ENCODE data around the gene ENHO.

Gene ENHO

GRCh38 chr9:34501372-34501771 lies 21.4 kb downstream of the ENHO start:
- TF ChIP-seq CTCF (conservative IDR thresholded peaks at IDR 0.05; ENCODE audit: low read depth): no peak
- ChIA-PET POLR2A (ENCODE audit: low non-redundant PET) (no interaction called here), CTCF (interaction anchor here (0.5 to 1.7 kb wide), 8 partner anchors 9 to 343 kb away, joined by 3 to 11 read pairs (median 4); no protein-coding TSS in a partner anchor)
- no peak for DNase-seq (ENCODE audit: low spot score)
- H3K27ac ChIP-seq: peak overlapping the region; percentile 19

GRCh38 chr9:34500623-34501267 lies 22.0 kb downstream of the ENHO start:
- peak; percentile 100 for TF ChIP-seq CTCF (conservative IDR thresholded peaks at IDR 0.05; ENCODE audit: low read depth)
- H3K27ac ChIP-seq: no peak overlapping the region
- DNase-seq (ENCODE audit: low spot score): peak; percentile 78
- POLR2A ChIA-PET (ENCODE audit: low non-redundant PET): no interaction called here
- CTCF ChIA-PET: interaction anchor here (0.5 to 1.7 kb wide), 11 partner anchors 10 to 342 kb away, joined by 3 to 11 read pairs (median 4); no protein-coding TSS in a partner anchor

GRCh38 chr9:34499076-34499475 lies 23.7 kb downstream of the ENHO start:
- POLR2A ChIA-PET (ENCODE audit: low non-redundant PET): no interaction called here
- no peak for TF ChIP-seq CTCF (conservative IDR thresholded peaks at IDR 0.05; ENCODE audit: low read depth)
- CTCF ChIA-PET: interaction anchor here (0.5 to 2.1 kb wide), 2 partner anchors 68 to 95 kb away, joined by 3 to 5 read pairs; no protein-coding TSS in a partner anchor
- DNase-seq (ENCODE audit: low spot score): peak; percentile 28
- no peak overlapping the region for H3K27ac ChIP-seq

- POLR2A ChIA-PET (ENCODE audit: low non-redundant PET): no interaction called here
- no peak for DNase-seq (ENCODE audit: low spot score)
- no peak overlapping the region for H3K27ac ChIP-seq
- TF ChIP-seq CTCF (conservative IDR thresholded peaks at IDR 0.05; ENCODE audit: low read depth): no peak
- CTCF ChIA-PET: interaction anchor here (0.5 to 2.1 kb wide), 2 partner anchors 67 to 95 kb away, joined by 3 to 5 read pairs; no protein-coding TSS in a partner anchor
Observed at GRCh38 chr9:34498553-34498952, 24.2 kb downstream of the ENHO start.

- CTCF ChIA-PET: interaction anchor here (0.8 to 1.0 kb wide), 2 partner anchors 39 to 93 kb away, joined by 3 read pairs; no protein-coding TSS in a partner anchor
- DNase-seq (ENCODE audit: low spot score): peak; percentile 45
- POLR2A ChIA-PET (ENCODE audit: low non-redundant PET): no interaction called here
- H3K27ac ChIP-seq: no peak overlapping the region
- TF ChIP-seq CTCF (conservative IDR thresholded peaks at IDR 0.05; ENCODE audit: low read depth): no peak
Observed at GRCh38 chr9:34496149-34496712, 26.6 kb downstream of the ENHO start.

- ChIA-PET POLR2A (ENCODE audit: low non-redundant PET) (no interaction called here), CTCF (interaction anchor here (0.7 to 1.0 kb wide), 2 partner anchors 90 to 118 kb away, joined by 3 to 4 read pairs; no protein-coding TSS in a partner anchor)
- no peak overlapping the region for H3K27ac ChIP-seq
- TF ChIP-seq CTCF (conservative IDR thresholded peaks at IDR 0.05; ENCODE audit: low read depth): no peak
- DNase-seq (ENCODE audit: low spot score): peak; percentile 63
Observed at GRCh38 chr9:34493972-34494535, 28.7 kb downstream of the ENHO start.

Data from RWPE1 (cell line).